Liver (tissue), 9 donors: ENCODE results near the gene SUN3. TPM values are rescaled to one million over a fixed set of nuclear protein-coding genes. Genes with fewer than 3 reads are reported as not detected.

Source experiments
- DNase-seq: peaks from one replicate; pipeline ENCODE4 v3.0.0-alpha.2; 2017; ENCODE audit warnings: low spot score
- H3K27ac ChIP-seq, 2 donors: one replicate each; pipeline ENCODE4 v1.7.0; 2013; ENCODE audit warnings: inconsistent platforms in 2 of 2, low read length in 2 of 2, control low read depth in 1 of 2, low read depth in 1 of 2, mild to moderate bottlenecking in 1 of 2
- H3K27me3 ChIP-seq, 4 donors: one replicate each; pipeline versions ENCODE4 v1.6.1 to v1.7.0; 2013; ENCODE audit warnings: low read length in 3 of 4, inconsistent platforms in 1 of 4, mild to moderate bottlenecking in 1 of 4, moderate library complexity in 1 of 4; ENCODE audit not compliant: control insufficient read depth in 4 of 4, insufficient read depth in 4 of 4
- H3K36me3 ChIP-seq, 4 donors: one replicate each; pipeline versions ENCODE4 v1.6.1 to v1.7.0; 2013; ENCODE audit warnings: low read length in 3 of 4, mild to moderate bottlenecking in 3 of 4, low read depth in 1 of 4, moderate library complexity in 1 of 4; ENCODE audit not compliant: control insufficient read depth in 4 of 4, insufficient read depth in 3 of 4
- H3K4me1 ChIP-seq, 4 donors: one replicate each; pipeline versions ENCODE4 v1.6.1 to v1.7.0; 2013; ENCODE audit warnings: low read length in 3 of 4, mild to moderate bottlenecking in 3 of 4, moderate library complexity in 1 of 4; ENCODE audit not compliant: control insufficient read depth in 4 of 4, insufficient read depth in 4 of 4
- H3K4me3 ChIP-seq, 3 donors: one replicate each; pipeline versions ENCODE4 v1.6.1 to v1.7.0; 2013; ENCODE audit warnings: low read length in 3 of 3, control low read depth in 1 of 3, low read depth in 1 of 3, mild to moderate bottlenecking in 1 of 3
- H3K9ac ChIP-seq, 2 donors: one replicate each; pipeline ENCODE4 v1.7.0; 2013; ENCODE audit warnings: low read length in 2 of 2, mild to moderate bottlenecking in 2 of 2, moderate library complexity in 2 of 2, control low read depth in 1 of 2, low read depth in 1 of 2
- H3K9me3 ChIP-seq, 4 donors: one replicate each; pipeline versions ENCODE4 v1.6.1 to v1.7.0; 2013; ENCODE audit warnings: low read length in 3 of 4; ENCODE audit not compliant: control insufficient read depth in 4 of 4
- ATF3 ChIP-seq: IDR thresholded peaks from 2 replicates; pipeline ENCODE4 v1.6.1; 2016; ENCODE audit warnings: antibody characterized with exemption
- CTCF ChIP-seq: fragments of 150-350 bp; IDR thresholded peaks from 2 replicates; pipeline ENCODE4 v1.5.1; 2017; ENCODE audit warnings: improper control_type of control experiment, low read depth, low read length; ENCODE audit not compliant: missing input control
- EGR1 ChIP-seq, 2 donors: IDR thresholded peaks; 2 replicates each; pipeline ENCODE4 v1.6.1; 2016 to 2018; ENCODE audit warnings: antibody characterized with exemption in 2 of 2, low read depth in 2 of 2
- FOXA1 ChIP-seq: IDR thresholded peaks from 2 replicates; pipeline ENCODE4 v1.6.1; 2016; ENCODE audit warnings: antibody characterized with exemption
- FOXA2 ChIP-seq: IDR thresholded peaks from 2 replicates; pipeline ENCODE4 v1.6.1; 2016; ENCODE audit warnings: antibody characterized with exemption
- GABPA ChIP-seq, 2 donors: IDR thresholded peaks in 1 of 2; conservative IDR thresholded peaks in 1 of 2; 2 replicates each; pipeline ENCODE4 v1.6.1; 2016; ENCODE audit warnings: antibody characterized with exemption in 2 of 2, mild to moderate bottlenecking in 1 of 2, moderate library complexity in 1 of 2
- HNF4A ChIP-seq, 2 donors: conservative IDR thresholded peaks; 2 replicates each; pipeline ENCODE4 v1.6.1; 2016; ENCODE audit warnings: antibody characterized with exemption in 2 of 2, mild to moderate bottlenecking in 2 of 2
- HNF4G ChIP-seq: IDR thresholded peaks from 2 replicates; pipeline ENCODE4 v1.6.1; 2016; ENCODE audit warnings: antibody characterized with exemption
- MAX ChIP-seq: IDR thresholded peaks from 2 replicates; pipeline ENCODE4 v1.6.1; 2016; ENCODE audit warnings: antibody characterized with exemption
- NR2F2 ChIP-seq: IDR thresholded peaks from 2 replicates; pipeline ENCODE4 v1.6.1; 2016; ENCODE audit warnings: antibody characterized with exemption
- RAD21 ChIP-seq, 2 donors: IDR thresholded peaks; 2 replicates each; pipeline ENCODE4 v1.6.1; 2016; ENCODE audit warnings: antibody characterized with exemption in 2 of 2, mild to moderate bottlenecking in 2 of 2
- REST ChIP-seq: IDR thresholded peaks from 2 replicates; pipeline ENCODE4 v1.6.1; 2016; ENCODE audit warnings: antibody characterized with exemption, mild to moderate bottlenecking
- RXRA ChIP-seq, 2 donors: IDR thresholded peaks; 2 replicates each; pipeline ENCODE4 v1.6.1; 2017 to 2018; ENCODE audit warnings: antibody characterized with exemption in 2 of 2, mild to moderate bottlenecking in 1 of 2
- SP1 ChIP-seq: IDR thresholded peaks from 2 replicates; pipeline ENCODE4 v1.6.1; 2018; ENCODE audit warnings: antibody characterized with exemption, mild to moderate bottlenecking
- TAF1 ChIP-seq: conservative IDR thresholded peaks from 2 replicates; pipeline ENCODE4 v1.6.1; 2016; ENCODE audit warnings: antibody characterized with exemption, mild to moderate bottlenecking
- YY1 ChIP-seq: IDR thresholded peaks from 2 replicates; pipeline ENCODE4 v1.6.1; 2016; ENCODE audit warnings: antibody characterized with exemption, mild to moderate bottlenecking
- ZBTB33 ChIP-seq: IDR thresholded peaks from 2 replicates; pipeline ENCODE4 v1.6.1; 2016; ENCODE audit warnings: antibody characterized with exemption
- WGBS: extraction: QIAGEN DNeasy Blood & Tissue Kit; methylation state at CpG from one replicate; pipeline ENCODE4 v1.1.7; 2013; 5-methylcytosine and 5-hydroxymethylcytosine counted together
- polyA plus RNA-seq, 2 donors: library from polyadenylated mRNA; stranded (reverse) in 1 of 2; unstranded in 1 of 2; fragments of 200-250 nt in 1 of 2; fragments of >200 nt in 1 of 2; fragmentation: Nextera tagmentation in 1 of 2; extraction: Ambion mirVana in 1 of 2; gene quantifications; one replicate each; pipeline versions ENCODE4 v1.2.1 to v1.2.3, GENCODE V29; 2013 to 2015
- total RNA-seq, 2 donors: library from RNA; depleted of rRNA; stranded (reverse); fragments of >200 nt; gene quantifications; one replicate each; pipeline ENCODE4 v1.2.3, GENCODE V29; 2014
- donor health status: healthy.
- donor health status: healthy.
- donor health status: healthy.
- donor health status: healthy.
- donor health status: healthy.

Gene SUN3
- total and polyA plus RNA-seq, 4 donors: not detected

- H3K9ac ChIP-seq: no peak overlapping the region
- peak; percentile 67 for DNase-seq
- peaks cover 20 to 57% (median 53%) of the 10 kb centered on the region in 4 donors for H3K36me3 ChIP-seq
- H3K4me3 ChIP-seq: no peak overlapping the region
- no peaks in the 10 kb centered on the region for H3K27me3 ChIP-seq
- WGBS: 78% methylated on average over 5 of the region's 5 CpGs
- no peaks in the 10 kb centered on the region for H3K9me3 ChIP-seq
- TF ChIP-seq TAF1 (no peak), HNF4G (no peak), RXRA (IDR thresholded peaks at IDR 0.05) (no peak), ATF3 (no peak), CTCF (peak; percentile 68), REST (no peak), RAD21 (IDR thresholded peaks at IDR 0.05) (peak; percentile 75 to 80), YY1 (no peak), HNF4A (conservative IDR thresholded peaks at IDR 0.05) (no peak), SP1 (no peak), FOXA2 (no peak), FOXA1 (no peak), NR2F2 (peak; percentile 20), GABPA (IDR thresholded peaks at IDR 0.05 in 1 of 2, conservative IDR thresholded peaks at IDR 0.05 in 1 of 2) (no peak), MAX (no peak), EGR1 (IDR thresholded peaks at IDR 0.05; ENCODE audit: low read depth in 2 of 2) (no peak), ZBTB33 (no peak)
- peaks cover 0 to 1% (median 0%) of the 10 kb centered on the region in 4 donors for H3K4me1 ChIP-seq
- no peak overlapping the region for H3K27ac ChIP-seq
Observed at GRCh38 chr7:47968847-47969774, 59.8 kb downstream of the SUN3 start.
